TTC549 (cell line): ENCODE measurements around the gene EIF4G2.
"Not testable (repeated sequence)": the region's sequence is repeated elsewhere in the genome, so short reads cannot be mapped to it uniquely, and the experiment has no call there.

Experiments used
- FAIRE-seq: peaks from 2 replicates; lab custom pipeline; 2012; peaks lifted over from hg19 to GRCh38; lab: Jason Lieb, UNC

The EIF4G2 gene

DNA sequence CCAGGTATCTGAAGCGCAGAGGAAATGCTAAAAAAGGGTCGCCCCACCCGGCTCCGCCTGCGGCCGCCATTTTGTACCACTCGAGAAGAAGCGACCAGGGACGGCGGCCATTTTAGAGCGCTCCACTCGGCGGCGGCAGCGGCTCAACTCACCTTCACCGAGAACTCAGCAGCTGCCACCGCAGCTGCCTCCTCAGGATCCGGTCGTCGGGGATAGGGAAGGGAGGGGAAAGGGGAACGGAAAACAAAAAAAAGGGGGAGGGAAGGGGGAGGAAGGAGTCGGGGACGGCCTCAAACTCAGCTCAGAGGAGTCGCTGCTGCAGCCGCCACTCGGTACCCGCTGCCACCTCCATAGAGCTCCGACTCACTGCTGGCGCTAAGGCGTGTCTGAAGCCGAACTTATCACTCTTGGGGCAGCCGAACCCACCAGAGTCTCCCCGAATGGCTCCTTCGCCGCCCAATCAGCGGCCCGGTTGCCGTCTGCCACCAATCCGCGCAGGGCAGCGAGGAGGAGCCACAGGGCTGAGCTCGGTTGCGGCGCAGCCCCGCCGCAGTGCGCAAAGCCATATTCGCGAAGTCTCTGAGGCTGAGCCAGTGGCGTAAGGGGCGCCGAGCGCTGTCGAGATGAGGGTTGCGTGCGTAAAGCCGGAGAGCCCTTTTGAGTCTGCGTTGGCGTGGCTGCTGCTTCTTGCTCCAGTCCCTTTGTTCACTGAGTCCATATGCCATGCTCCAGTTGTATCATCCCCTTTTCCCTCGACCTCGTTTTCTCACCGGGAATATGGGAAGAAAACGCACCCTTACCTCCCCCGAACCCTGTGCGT, at the start of gene EIF4G2:
Gene EIF4G2 (minus strand): TSS at position 374 of the 820 bp plus-strand sequence.
- FAIRE-seq: peak; percentile 92

DNA sequence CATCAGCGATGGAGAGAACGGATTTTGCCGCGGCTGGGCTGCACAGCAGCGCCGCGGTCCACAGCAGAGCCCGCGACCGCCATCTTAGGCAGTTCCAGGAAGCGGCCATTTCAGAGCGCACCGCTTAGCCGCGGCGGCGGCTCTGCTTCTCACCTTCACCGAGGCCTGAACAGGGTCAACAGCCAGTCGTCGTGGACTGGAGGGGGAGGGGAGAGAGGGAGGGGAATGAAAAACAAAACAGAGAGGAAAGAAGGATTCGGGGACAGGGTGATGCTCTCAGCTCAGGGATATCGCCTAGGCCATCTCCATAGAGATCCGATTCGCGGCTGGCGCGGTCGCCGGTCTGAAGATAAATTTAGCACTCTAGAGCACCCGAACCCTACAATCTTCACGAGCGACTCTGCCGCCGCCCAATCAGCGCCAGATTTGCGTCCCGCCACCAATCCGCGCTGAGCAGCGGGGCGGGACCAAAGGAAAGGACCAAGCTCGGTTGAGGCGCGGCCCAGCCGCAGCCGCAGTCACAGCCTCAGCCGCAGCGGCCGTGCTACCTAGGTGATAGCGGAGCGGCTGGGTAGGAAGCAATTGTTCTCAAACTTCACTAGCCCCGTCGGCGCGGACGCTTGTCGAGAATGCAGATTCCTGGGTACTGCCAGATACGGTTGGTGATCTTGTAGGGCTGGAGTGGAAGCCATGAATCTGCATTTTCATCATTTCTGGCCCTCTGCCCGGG, 49.1 kb upstream of the EIF4G2 start, which contains the start of gene ZBED5:
Gene ZBED5 (minus strand): TSS at position 345 of the 730 bp plus-strand sequence. CDS start 3,108 bp downstream, outside the sequence.
- peak; percentile 82 for FAIRE-seq

DNA sequence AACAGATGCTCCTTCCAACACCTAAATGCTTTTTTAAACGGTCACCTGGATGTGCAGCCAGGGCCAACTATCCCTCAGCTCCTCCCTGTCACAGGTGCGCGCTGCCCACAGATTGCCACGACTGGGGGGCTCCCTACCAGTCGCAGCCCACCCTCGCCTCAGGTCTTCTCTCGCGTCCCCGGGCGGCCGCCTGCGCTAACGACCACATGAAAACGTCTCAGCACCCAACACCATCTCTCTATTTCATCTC, 48.7 kb upstream of the EIF4G2 start:
- FAIRE-seq: no peak

DNA sequence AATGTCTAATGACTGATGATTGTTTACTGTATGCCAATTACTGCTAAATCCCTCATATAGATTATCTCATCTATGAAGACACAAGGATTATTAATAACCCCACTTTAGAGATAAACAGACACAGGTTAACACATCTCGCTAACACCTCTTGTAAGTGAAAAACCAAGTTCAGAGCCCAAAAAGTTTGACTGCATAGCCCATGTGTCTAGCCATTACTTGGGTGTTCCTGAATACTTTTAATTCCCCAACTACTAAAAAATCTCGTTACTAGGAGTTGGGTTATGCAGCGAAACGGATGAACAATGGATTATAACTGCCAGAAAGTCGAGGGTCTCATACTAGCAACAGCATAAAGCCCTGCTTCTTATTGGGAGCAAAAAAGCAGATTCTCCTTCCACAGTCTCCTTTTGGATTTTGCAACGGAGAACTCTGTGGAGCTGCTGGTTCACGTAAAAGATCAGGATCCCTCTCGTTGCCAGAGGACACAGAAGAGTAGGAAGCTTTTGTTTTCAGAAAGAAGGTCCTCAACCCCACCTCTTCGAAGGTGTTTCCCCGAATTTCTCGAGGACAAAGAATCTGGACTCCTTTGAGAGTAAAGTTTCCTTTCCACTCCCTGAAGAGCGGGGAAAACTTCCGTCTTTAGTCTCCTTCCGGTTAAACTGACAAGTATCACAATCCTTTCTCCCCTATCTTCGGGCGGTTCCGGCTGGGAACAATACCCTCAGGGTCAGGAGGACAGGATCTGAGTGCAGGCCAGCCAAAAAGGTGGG, 48.1 kb upstream of the EIF4G2 start:
- no peak for FAIRE-seq

DNA sequence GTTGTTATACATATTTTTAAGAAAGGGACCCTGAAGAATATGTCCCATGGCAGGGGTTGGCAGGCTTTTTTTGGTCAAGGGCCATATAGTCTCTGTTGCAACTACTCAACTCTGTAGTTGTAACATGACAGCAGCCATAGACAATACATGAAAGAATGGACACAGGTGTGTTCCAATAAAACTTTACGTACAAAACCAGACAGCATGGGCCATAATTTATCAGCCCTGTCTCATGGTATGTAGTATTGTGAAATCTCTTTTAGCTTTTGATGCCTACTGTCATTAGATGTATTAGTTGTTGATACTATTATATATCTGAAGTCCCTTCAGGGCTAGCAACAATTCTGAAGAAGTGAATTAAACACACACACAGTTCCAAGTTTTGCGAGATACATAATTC, 46.6 kb upstream of the EIF4G2 start:
- no peak for FAIRE-seq

DNA sequence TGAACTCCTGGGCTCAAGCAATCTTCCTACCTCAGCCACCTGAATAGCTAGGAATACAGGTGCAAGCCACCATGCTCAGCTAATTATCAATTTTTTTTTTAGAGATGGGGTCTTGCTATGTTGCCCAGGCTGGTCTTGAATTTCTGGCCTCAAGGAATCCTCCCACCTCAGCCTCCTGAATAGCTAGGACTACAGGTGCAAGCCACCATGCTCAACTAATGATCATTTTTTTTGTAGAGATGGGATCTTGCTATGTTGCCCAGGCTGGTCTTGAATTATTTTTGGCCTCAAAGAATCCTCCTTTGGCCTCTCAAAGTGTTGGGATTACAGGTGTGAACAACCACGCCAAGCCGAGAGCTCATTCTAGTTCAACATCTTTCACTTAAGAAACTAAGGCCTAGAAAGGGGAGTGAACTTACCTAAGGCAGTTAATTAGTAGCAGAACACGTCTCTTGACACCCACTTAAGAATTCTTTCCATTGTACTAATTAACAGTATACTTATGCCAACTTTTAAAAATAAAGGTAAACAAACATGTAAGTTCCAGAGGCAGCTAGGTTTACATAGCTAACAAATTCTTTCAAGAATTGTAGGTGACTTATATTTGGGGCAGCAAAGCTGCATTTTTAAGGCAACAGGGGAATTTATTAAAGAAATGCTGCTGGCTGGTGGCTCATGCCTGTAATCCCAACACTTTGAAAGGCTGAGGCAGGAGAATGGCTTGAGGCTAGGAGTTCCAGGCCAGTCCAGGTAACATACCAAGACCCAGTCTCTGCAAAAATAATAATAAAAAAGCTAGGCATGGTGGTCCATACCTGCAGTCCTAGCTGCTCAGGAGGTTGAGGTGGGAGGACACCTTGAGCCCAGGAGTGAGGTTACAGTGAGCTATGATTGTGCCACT, 39.5 kb upstream of the EIF4G2 start:
- no peak for FAIRE-seq

DNA sequence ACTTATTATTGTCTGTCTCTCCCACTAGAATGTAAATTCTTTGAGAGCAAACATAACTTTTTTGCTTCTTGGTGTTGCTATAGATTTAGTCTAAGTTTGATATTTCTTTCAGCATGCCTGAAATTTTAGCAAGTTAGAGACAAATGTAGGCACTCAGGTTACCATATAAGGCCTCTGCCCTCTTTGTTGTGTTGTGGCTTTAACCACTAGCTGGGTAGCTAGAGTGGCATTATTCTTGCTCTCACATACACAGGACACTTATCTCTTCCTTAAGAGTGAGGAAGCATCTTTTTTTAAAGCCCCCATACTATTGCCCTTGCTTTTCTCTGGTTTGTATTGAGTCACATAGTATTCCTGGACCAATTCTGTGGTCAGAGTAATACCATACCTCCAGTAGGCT, 37.9 kb upstream of the EIF4G2 start:
- FAIRE-seq: no peak

DNA sequence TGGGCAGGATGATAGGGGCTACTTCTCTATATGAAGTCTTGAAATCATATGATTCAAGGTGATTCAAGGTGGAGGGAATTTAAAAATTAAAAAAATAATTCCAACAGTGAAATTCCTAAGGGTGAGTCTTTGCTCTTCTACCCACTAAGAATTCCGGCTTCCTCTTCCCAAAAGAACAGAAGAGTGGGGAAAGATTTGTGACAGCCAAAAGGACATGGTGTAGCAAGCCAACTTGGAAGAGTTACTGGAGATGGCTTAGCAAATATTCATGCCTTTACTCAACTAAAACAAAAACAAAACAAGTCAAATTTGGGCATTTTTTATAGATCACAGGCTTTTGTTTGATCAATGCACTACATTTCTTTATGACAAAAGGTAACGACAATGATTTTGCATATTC, 36.9 kb upstream of the EIF4G2 start:
- FAIRE-seq: no peak

DNA sequence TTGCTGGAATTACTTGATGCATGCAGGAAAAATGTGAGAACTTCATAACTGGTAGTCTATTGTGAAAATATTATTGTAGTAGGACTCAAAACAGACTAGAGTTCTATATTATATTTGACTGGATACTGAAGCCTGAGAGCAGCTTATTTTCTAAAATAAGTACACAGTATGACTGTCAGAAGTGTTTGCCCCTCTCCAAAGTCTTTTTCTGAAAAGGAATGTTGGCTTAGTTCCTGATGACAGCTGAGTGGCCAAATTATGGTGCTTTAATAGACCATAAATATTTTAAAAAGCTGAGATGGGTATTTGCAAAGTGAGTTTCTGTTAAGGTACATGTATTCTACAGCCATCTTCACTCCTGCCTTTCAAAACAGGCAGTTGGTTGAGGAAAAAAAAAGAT, 36.1 kb upstream of the EIF4G2 start:
- no peak for FAIRE-seq

DNA sequence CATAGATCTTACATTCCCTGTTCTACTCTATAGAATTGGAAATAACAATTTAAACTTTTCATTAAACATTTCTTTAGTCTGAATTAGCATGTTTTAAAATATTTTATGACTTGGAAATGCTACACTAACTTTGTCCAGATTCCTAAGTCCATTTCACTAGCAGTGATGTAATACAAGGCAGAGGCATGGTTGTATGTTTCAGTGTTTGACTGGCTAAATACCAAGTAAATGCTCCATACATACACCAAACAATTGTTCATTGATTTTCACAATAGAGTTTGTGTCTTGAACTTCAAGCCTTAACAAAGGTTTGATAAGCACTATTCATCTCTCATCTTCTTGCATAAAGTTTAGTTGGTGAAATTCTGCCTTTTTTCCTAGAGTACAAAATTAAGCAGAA, 35.6 kb upstream of the EIF4G2 start:
- no peak for FAIRE-seq

DNA sequence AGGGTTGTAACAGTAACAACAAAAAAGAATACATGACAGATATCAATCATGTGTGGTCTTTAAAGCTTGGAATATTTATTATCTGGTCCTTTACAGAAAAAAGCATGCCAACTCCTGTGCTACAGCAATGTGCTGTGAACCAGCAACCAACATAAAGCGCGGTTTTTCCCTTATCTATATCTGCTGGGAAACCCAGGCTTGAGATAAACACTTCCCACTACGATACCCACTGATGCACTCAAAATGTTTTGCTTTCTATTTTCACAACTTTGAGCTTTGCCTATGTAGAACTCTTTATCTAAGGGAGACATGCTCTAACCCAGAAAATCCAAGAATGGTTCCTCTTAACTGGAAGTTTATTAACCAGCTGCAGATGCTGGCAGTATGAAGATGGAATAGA, 30.2 kb upstream of the EIF4G2 start:
- FAIRE-seq: no peak

DNA sequence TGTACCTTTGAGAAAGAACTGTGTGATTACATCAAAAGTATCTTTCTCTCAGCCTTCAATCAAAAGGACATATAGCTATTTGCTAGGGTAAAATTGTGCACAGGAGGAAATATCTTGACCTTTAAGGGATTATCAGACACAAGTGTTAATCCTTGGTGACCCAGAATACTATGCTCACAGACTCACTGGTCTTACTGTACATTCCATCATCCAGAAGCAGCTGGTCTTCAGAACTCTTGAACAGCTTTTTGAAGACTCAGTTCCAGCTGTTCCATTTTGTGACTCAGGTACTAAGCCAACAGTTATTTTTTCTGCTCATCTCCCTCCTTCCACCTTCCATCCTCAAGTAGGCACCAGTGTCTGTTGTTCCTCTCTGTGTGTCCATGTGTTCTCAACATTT, 29.4 kb upstream of the EIF4G2 start:
- FAIRE-seq: no peak

DNA sequence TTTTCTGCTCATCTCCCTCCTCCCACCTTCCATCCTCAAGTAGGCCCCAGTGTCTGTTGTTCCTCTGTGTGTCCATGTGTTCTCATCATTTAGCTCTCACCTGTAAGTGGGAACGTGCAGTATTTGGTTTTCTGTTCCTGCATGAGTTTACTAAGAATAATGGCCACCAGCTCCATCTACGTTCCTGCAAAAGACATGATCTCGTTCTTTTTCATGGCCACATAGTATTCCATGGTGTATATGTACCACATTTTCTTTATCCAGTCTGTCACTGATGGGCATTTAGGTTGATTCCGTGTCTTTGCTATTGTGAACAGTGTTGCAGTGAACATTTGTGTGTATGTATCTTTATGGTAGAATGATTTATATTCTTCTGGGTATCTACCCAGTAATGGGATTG, 28.2 kb upstream of the EIF4G2 start:
- not testable (repeated sequence) for FAIRE-seq

DNA sequence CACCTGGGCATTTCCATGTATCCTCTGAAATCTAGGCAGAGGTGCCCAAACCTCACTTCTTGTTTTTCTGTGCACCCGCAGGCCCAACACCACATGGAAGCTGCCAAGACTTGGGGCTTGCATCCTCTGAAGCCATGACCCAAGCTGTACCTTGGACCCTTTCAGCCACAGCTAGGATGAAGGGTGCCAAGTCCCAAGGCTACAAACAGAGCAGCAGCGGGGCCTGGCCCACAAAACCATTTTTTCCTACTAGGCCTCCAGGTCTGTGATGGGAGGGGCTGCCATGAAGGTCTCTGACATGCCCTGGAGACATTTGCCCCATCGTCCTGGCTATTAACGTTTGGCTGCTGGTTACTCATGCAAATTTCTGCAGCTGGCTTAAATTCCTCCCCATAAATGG, 20.4 kb upstream of the EIF4G2 start:
- no peak for FAIRE-seq

DNA sequence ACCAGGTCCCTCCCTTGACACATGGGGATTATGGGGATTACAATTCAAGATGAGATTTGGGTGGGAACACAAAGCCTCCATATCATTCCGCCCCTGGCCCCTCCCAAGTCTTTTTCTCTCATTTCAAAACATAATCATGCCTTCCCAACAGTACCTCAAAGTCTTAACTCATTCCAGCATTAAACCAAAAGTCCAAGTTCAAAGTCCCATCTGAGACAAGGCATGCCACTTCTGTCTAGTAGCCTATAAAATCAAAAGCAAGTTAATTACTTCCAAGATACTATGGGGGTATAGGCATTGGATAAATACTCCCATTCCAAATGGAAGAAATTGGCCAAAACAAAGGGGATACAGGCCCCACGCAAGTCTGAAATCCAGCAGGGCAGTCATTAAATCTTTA, 19.7 kb upstream of the EIF4G2 start:
- FAIRE-seq: no peak

DNA sequence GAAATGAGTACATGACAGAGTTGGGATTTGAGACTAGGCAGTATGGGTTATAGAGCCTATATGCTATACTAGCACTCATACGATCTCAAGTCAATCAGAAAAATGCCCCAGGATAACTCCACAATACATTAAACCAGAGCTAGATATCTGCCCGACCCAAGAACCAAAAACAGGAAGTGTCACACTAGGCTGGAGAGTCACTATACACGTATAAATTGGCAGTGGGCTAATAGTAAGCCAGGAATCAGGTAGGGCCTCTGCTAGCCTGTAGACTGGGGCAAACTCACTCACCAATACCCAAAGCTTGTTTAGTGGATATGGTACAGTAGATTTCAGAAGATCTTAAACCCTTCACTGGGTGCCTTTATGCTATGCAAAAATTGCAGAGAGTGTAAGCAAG, 16.2 kb upstream of the EIF4G2 start:
- no peak for FAIRE-seq

DNA sequence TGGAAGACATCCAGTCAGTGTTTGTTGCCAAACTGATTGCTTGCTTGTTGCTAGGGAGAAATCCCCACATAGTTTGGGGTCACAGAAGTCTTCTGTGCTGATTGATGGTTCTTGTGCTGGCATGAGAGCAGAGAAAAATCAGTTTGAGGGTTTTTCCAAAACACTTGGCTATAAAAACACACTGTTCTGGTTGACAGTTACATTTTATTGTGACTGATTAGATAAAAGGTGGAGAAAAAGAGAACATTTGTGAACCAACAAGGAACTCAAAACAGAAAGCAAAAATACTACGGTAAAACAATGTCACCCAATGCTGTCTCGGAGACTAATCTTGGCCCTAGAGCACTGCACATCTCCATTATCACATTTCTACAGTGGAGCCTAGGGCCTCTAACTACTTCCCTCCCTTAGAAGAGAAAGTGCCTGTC, 14.4 kb upstream of the EIF4G2 start:
- no peak for FAIRE-seq

DNA sequence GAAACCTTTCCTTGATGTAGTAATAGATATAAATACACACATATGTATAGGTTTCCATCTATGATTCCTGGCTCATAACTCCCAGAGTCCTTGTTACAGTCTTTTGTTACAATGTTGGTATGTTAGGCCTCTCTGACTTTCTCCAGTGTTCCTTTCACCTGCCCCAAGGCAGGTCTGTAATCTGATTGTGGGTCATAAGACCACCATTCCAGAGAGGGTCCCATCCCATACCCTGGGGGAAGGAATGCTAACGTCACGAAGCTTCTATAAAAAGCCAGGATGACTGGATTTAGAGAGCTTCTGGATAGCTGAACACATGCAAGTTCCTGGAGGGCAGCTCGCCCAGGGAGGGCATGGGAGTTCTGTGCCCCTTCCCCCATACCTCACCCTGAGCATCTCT, 13.8 kb upstream of the EIF4G2 start:
- FAIRE-seq: not testable (repeated sequence)

DNA sequence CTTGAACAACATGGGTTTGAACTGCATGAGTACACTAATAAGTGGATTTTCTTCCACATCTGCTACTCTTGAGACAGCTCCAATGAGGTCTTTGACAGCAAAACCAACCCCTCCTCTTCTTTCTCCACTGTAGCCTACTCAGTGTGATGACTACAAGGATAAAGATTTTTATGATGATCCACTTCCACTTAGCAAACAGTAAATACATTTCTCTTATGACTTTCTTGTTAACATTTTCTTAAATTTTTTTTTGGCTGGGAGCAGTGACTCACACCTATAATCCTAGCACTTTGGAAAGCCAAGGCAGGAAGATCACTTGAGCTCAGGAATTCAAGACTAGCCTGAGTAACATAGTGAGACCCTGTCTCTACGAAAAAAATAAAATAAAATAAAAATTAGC, 9.9 kb upstream of the EIF4G2 start:
- no peak for FAIRE-seq

DNA sequence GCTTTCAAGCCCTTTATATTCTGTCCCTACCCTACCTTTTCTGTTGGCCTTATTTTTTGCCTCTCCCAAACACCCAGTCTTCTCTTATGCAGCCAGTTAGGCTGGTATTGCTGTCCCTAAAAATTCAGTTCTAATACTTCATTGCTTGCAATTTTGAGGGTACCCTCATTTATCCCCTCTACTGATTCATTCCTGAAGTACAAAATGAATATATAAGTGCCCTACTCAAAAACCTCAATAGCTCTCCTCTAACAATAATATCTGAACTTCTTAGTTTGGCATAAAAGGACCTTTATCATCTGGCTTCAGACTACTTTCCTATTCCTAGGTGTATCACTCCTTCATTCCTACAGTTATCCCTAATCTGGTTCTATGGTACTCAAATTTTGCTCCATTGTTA, 5.2 kb upstream of the EIF4G2 start:
- no peak for FAIRE-seq

DNA sequence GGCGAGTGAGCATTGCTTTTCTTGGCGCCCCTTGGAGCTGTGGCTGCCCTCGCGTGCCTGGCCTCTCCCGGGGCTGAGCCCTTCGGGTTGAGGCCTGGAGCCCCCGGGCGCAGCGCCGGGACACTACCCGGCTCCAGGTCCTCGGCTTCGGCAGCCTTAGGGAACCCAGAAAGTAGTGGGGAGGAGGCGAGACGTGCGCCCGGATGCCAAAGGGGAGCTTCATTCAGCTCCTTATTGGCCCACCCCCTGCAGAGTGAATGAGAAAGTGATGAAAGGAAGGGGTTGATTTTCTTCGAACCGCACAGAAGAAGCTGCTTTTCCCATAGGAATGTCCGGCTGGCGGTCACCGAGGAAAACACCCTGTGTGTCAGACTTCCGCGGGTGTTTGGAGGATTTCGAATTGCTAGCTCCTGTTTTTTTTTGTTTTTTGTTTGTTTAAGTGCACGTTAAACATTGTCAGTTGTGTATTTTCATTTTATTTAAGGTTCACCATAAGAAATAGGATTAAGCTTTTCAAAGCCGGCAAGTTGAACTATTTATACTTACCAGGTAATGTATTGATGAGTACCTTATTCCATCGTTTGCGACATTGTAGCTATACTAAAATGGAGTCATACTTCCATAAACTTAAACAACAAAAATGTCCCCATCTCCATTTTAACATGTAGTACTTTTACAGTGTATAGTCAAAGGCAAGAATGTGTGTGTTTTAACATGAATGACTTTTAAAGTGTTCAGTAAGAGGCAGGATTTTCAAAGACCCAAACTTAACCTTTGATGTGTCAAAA, 841 bp upstream of the EIF4G2 start:
- FAIRE-seq: no peak

DNA sequence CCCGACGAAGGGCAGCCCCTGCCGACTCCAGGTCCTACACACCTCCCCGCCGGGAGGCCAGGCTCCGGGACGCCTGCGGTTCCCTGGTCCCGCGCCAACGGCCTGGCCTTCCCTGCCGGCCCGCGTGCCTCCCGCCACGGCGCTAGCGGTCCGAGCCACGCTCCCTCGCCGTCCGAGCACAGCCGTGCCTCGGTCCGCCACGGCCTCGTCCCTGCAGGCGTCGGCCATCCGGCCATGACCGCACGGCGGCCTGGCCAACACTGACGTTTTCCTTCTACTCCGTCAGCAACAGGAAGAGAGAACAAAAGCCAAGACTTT, 532 bp downstream of the EIF4G2 start:
- FAIRE-seq: no peak
